NT2/D1 (cell line): ENCODE results near the gene CAMK2D.

Source experiments
- YY1 ChIP-seq: IDR thresholded peaks from 2 replicates; pipeline ENCODE4 v1.6.1; 2011; ENCODE audit not compliant: insufficient read length, insufficient read depth
- ZNF274 ChIP-seq: IDR thresholded peaks from 2 replicates; pipeline ENCODE4 v1.6.1; 2011; ENCODE audit warnings: mild to moderate bottlenecking, low read depth, low read length

DNA sequence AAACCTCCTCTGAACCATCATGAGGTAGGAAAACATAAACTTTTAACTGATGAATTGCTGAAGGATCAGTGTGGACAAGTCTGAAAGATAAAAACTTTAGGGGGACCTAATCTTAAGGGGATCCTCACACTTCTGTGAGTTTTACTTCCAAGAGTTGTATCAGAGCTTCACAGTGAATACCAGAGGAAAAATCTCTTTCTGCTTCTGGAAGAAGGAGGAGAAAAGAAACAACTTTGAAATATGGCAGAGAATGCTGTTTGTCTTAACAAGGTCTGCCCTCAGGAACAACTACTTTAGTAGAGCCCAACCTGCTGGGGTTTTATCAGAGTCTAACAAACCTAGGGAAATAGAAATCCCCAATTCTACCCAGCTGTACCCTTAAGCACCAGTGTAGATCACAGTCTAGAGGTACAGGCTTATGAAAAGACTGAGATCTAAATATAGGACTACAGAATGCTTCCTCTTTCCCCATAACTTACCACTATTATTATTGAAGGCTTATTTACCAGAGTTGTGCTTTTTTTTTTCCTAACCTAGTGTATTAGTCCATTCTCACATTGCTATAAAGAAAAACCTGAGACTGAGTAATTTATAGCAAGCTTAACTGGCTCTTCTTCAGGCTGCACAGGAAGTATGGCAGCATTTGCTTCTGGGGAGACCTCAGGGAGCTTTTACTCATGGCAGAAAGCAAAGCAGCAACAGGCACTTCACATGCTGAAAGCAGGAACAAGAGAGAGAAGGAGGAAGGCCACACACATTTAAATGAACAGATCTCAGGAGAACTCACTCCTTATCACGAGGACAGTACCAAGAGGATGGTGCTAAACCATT is 167.9 kb downstream of the CAMK2D start:
- no peak for TF ChIP-seq ZNF274
- TF ChIP-seq YY1 = no peak
